Liver (tissue), 3 donors: ENCODE data around the gene RABL6.
"Not testable (repeated sequence)": the region's sequence is repeated elsewhere in the genome, so short reads cannot be mapped to it uniquely, and the experiment has no call there.

Experiments
- MAX ChIP-seq: IDR thresholded peaks from 2 replicates; pipeline ENCODE4 v1.6.1; 2016; ENCODE audit warnings: antibody characterized with exemption
- RAD21 ChIP-seq, 2 donors: IDR thresholded peaks; 2 replicates each; pipeline ENCODE4 v1.6.1; 2016; ENCODE audit warnings: antibody characterized with exemption in 2 of 2, mild to moderate bottlenecking in 2 of 2
- TAF1 ChIP-seq: conservative IDR thresholded peaks from 2 replicates; pipeline ENCODE4 v1.6.1; 2016; ENCODE audit warnings: antibody characterized with exemption, mild to moderate bottlenecking
- TF ChIP-seq, protein P1 (sequence below): fragments of 150-350 bp; IDR thresholded peaks from 2 replicates; pipeline ENCODE4 v1.5.1; 2017; ENCODE audit warnings: improper control_type of control experiment, low read depth, low read length; ENCODE audit not compliant: missing input control
- TF ChIP-seq, protein P2 (sequence below): IDR thresholded peaks from 2 replicates; pipeline ENCODE4 v1.6.1; 2016; ENCODE audit warnings: antibody characterized with exemption, mild to moderate bottlenecking
- donor health status: healthy.
- donor health status: healthy.

GRCh38 chr9:136766410-136767120 is 41.2 kb upstream of the RABL6 start:
- TF ChIP-seq, protein P1, sequence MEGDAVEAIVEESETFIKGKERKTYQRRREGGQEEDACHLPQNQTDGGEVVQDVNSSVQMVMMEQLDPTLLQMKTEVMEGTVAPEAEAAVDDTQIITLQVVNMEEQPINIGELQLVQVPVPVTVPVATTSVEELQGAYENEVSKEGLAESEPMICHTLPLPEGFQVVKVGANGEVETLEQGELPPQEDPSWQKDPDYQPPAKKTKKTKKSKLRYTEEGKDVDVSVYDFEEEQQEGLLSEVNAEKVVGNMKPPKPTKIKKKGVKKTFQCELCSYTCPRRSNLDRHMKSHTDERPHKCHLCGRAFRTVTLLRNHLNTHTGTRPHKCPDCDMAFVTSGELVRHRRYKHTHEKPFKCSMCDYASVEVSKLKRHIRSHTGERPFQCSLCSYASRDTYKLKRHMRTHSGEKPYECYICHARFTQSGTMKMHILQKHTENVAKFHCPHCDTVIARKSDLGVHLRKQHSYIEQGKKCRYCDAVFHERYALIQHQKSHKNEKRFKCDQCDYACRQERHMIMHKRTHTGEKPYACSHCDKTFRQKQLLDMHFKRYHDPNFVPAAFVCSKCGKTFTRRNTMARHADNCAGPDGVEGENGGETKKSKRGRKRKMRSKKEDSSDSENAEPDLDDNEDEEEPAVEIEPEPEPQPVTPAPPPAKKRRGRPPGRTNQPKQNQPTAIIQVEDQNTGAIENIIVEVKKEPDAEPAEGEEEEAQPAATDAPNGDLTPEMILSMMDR, result not testable (repeated sequence)
- not testable (repeated sequence) for TF ChIP-seq TAF1, MAX
- TF ChIP-seq RAD21 (IDR thresholded peaks at IDR 0.05), result peak in 1 of 2 donors; percentile 52
- TF ChIP-seq, protein P2, sequence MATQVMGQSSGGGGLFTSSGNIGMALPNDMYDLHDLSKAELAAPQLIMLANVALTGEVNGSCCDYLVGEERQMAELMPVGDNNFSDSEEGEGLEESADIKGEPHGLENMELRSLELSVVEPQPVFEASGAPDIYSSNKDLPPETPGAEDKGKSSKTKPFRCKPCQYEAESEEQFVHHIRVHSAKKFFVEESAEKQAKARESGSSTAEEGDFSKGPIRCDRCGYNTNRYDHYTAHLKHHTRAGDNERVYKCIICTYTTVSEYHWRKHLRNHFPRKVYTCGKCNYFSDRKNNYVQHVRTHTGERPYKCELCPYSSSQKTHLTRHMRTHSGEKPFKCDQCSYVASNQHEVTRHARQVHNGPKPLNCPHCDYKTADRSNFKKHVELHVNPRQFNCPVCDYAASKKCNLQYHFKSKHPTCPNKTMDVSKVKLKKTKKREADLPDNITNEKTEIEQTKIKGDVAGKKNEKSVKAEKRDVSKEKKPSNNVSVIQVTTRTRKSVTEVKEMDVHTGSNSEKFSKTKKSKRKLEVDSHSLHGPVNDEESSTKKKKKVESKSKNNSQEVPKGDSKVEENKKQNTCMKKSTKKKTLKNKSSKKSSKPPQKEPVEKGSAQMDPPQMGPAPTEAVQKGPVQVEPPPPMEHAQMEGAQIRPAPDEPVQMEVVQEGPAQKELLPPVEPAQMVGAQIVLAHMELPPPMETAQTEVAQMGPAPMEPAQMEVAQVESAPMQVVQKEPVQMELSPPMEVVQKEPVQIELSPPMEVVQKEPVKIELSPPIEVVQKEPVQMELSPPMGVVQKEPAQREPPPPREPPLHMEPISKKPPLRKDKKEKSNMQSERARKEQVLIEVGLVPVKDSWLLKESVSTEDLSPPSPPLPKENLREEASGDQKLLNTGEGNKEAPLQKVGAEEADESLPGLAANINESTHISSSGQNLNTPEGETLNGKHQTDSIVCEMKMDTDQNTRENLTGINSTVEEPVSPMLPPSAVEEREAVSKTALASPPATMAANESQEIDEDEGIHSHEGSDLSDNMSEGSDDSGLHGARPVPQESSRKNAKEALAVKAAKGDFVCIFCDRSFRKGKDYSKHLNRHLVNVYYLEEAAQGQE, result not testable (repeated sequence)
